ENCODE data around the gene ARVCF. TPM values are rescaled to one million over a fixed set of nuclear protein-coding genes. Genes with fewer than 3 reads are reported as not detected.

The ARVCF gene
- total RNA-seq = 10 to 100 TPM; 10.7 to 21.2 (median 18.4) TPM

DNA sequence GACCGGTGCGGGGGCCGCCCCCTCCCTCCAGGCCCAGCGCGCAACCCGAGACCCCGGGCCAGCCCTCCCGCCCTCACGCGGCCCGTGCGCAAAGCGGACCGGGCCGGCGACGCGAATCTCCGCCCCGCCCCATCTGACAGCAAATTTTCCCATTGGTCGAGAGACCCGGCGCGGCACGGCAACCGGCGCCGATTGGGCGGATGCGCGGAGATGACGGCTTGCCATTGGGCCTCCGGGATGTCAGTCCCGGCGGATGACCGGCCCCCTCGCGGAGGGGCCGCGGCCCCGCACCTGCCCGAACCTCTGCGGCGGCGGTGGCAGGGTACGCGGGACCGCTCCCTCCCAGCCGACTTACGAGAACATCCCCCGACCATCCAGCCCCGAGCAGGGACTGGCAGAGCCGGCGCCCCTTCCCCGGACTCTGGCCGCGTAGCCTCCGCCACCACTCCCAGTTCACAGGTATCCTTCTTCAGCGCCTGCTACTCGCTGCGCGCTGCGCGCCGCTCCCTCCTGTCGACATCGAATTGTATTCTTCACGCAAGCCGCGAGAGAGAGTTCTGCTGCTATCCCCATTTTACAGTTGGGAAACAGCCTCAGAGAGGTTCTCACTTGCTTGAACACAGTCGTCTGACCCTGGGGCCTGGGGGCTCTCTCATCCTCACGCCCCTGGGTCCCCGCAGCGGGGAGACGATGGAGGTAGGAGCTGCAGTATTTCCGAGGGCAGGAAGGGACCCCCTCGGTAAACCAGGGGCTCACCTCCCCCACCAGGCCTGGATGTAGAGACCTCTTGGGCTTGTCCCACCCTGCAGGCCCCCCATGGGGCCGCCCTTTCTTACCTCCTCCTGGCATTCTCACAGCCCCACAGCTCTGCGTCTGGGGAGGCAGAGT lies at the start of gene ARVCF:
Gene ARVCF, minus strand, starts transcription at position 90 of the 888 bp plus-strand sequence. CDS start 26,029 bp downstream, outside the sequence.
- TF ChIP-seq, protein P1, sequence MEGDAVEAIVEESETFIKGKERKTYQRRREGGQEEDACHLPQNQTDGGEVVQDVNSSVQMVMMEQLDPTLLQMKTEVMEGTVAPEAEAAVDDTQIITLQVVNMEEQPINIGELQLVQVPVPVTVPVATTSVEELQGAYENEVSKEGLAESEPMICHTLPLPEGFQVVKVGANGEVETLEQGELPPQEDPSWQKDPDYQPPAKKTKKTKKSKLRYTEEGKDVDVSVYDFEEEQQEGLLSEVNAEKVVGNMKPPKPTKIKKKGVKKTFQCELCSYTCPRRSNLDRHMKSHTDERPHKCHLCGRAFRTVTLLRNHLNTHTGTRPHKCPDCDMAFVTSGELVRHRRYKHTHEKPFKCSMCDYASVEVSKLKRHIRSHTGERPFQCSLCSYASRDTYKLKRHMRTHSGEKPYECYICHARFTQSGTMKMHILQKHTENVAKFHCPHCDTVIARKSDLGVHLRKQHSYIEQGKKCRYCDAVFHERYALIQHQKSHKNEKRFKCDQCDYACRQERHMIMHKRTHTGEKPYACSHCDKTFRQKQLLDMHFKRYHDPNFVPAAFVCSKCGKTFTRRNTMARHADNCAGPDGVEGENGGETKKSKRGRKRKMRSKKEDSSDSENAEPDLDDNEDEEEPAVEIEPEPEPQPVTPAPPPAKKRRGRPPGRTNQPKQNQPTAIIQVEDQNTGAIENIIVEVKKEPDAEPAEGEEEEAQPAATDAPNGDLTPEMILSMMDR (IDR thresholded peaks at IDR 0.05) = peak in 5 of 6 experiments; percentile 21 to 45 (median 41)
- TF ChIP-seq POLR2A (IDR thresholded peaks at IDR 0.05) = no peak
- no peaks in the 10 kb centered on the region for H3K27me3 ChIP-seq
- no peaks in the 10 kb centered on the region for H3K36me3 ChIP-seq
- H3K9me3 ChIP-seq = no peaks in the 10 kb centered on the region
- peak within 1 kb of the TSS; percentile 71 to 100 (median 80) for H3K4me3 ChIP-seq
- DNase-seq = peak; percentile 87 to 96 (median 96)
- H3K4me1 ChIP-seq = peaks cover 0 to 24% (median 15%) of the 10 kb centered on the region in 4 donors
- peak within 1 kb of the TSS in 1 of 4 donors; percentile 52 for H3K27ac ChIP-seq

DNA sequence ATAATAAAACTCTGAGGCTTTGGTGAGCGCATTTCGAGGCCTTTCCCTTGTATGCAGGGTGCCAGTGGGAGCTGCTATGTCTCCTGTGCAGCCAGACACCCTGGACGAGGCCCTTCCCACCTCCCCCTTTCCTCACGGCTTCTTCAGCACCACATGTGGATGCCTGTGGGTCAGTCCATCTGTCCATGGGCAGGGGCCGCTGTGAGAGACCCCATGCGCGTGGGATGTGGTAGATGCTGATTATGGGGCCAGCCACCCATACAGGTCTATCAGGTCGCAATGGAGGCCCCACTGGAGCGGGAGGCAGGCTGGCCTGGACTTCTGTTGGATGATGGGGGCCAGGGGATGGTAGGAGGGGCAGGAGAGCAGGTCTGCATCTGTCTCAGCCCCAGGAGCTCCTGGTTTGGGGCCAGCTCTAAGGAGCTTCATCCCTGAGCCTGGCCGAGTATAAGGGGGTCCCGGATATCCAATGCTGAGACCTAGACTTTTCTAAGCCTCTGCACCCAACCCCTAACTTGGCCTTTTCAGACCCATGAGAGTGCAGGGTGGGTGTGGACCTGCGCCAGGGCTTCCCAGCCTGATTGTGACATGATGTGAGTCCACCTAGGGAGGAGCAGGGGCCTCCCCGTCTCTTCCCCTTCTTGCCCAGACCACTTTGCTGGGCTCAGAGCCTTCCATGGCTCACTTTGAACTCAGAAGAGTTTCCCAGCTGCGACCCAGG lies 49.4 kb upstream of the ARVCF start:
- H3K27me3 ChIP-seq = no peaks in the 10 kb centered on the region
- no peaks in the 10 kb centered on the region for H3K9me3 ChIP-seq
- TF ChIP-seq POLR2A (IDR thresholded peaks at IDR 0.05) = no peak
- TF ChIP-seq, protein P1 (IDR thresholded peaks at IDR 0.05) = no peak
- peaks cover 0 to 36% (median 0%) of the 10 kb centered on the region in 3 donors for H3K36me3 ChIP-seq
- H3K4me3 ChIP-seq = no peak overlapping the region
- no peaks in the 10 kb centered on the region for H3K4me1 ChIP-seq
- DNase-seq = peak in 1 of 3 donors; percentile 24
- no peak overlapping the region for H3K27ac ChIP-seq

- DNase-seq = peak in 1 of 3 donors; percentile 29
- Histone ChIP-seq H3K4me3 (no peak overlapping the region), H3K36me3 (peaks cover 0 to 41% (median 0%) of the 10 kb centered on the region in 3 donors), H3K27ac (no peak overlapping the region), H3K4me1 (no peaks in the 10 kb centered on the region), H3K9me3 (no peaks in the 10 kb centered on the region), H3K27me3 (no peaks in the 10 kb centered on the region)
- TF ChIP-seq, protein P1 (IDR thresholded peaks at IDR 0.05) = no peak
- TF ChIP-seq POLR2A (IDR thresholded peaks at IDR 0.05) = no peak
Measured at GRCh38 chr22:20064545-20065262, 48.1 kb upstream of the ARVCF start.

DNA sequence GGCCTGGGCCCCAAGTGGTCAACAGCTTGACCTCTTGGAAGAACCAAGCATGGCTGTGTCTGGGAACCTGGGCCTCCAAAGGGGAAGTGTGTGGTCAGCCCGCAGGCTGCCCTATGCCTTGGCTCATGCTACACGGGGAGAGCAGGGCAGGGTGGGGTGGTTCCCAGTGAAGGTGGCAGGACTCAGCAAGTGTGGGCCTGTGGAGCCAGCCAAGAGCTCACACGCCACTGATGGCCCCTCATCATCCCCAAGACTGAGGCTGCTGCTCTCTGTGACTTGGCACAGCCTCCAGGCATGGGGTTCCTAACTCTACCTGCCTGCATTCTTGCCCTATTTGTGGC lies 47.5 kb upstream of the ARVCF start:
- Histone ChIP-seq H3K9me3 (no peaks in the 10 kb centered on the region), H3K36me3 (peaks cover 0 to 45% (median 0%) of the 10 kb centered on the region in 3 donors), H3K27me3 (no peaks in the 10 kb centered on the region), H3K4me1 (no peaks in the 10 kb centered on the region), H3K4me3 (no peak overlapping the region), H3K27ac (no peak overlapping the region)
- DNase-seq = peak in 1 of 3 donors; percentile 33
- TF ChIP-seq, protein P1 (IDR thresholded peaks at IDR 0.05) = no peak
- TF ChIP-seq POLR2A (IDR thresholded peaks at IDR 0.05) = no peak
